Measurements from ENCODE around the gene MED29.

Gene MED29

GRCh38 chr19:39362682-39363657, 28.2 kb upstream of the MED29 start:
- no peak for TF ChIP-seq SIN3A (IDR thresholded peaks at IDR 0.05; ENCODE audit: borderline replicate concordance, insufficient read depth, low read length)
- no peak for TF ChIP-seq TAF1 (IDR thresholded peaks at IDR 0.05; ENCODE audit: borderline replicate concordance, insufficient read depth, low read length)
- no peak for TF ChIP-seq POLR2AphosphoS5 (IDR thresholded peaks at IDR 0.05; ENCODE audit: low read depth, low read length)
- no peak for TF ChIP-seq FOXP2 (optimal IDR thresholded peaks at IDR 0.05; ENCODE audit: borderline replicate concordance, extremely low read depth, extremely low read length, insufficient read depth)
- TF ChIP-seq, protein P1, sequence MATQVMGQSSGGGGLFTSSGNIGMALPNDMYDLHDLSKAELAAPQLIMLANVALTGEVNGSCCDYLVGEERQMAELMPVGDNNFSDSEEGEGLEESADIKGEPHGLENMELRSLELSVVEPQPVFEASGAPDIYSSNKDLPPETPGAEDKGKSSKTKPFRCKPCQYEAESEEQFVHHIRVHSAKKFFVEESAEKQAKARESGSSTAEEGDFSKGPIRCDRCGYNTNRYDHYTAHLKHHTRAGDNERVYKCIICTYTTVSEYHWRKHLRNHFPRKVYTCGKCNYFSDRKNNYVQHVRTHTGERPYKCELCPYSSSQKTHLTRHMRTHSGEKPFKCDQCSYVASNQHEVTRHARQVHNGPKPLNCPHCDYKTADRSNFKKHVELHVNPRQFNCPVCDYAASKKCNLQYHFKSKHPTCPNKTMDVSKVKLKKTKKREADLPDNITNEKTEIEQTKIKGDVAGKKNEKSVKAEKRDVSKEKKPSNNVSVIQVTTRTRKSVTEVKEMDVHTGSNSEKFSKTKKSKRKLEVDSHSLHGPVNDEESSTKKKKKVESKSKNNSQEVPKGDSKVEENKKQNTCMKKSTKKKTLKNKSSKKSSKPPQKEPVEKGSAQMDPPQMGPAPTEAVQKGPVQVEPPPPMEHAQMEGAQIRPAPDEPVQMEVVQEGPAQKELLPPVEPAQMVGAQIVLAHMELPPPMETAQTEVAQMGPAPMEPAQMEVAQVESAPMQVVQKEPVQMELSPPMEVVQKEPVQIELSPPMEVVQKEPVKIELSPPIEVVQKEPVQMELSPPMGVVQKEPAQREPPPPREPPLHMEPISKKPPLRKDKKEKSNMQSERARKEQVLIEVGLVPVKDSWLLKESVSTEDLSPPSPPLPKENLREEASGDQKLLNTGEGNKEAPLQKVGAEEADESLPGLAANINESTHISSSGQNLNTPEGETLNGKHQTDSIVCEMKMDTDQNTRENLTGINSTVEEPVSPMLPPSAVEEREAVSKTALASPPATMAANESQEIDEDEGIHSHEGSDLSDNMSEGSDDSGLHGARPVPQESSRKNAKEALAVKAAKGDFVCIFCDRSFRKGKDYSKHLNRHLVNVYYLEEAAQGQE (IDR thresholded peaks at IDR 0.05; ENCODE audit: insufficient read depth in 1 of 2, low read depth in 2 of 2, low read length in 2 of 2): no peak

- no peak for TF ChIP-seq SIN3A (IDR thresholded peaks at IDR 0.05; ENCODE audit: borderline replicate concordance, insufficient read depth, low read length)
- TF ChIP-seq FOXP2 (optimal IDR thresholded peaks at IDR 0.05; ENCODE audit: borderline replicate concordance, extremely low read depth, extremely low read length, insufficient read depth): no peak
- no peak for TF ChIP-seq TAF1 (IDR thresholded peaks at IDR 0.05; ENCODE audit: borderline replicate concordance, insufficient read depth, low read length)
- no peak for TF ChIP-seq POLR2AphosphoS5 (IDR thresholded peaks at IDR 0.05; ENCODE audit: low read depth, low read length)
- TF ChIP-seq, protein P1 (IDR thresholded peaks at IDR 0.05; ENCODE audit: insufficient read depth in 1 of 2, low read depth in 2 of 2, low read length in 2 of 2): no peak
Measured at GRCh38 chr19:39363901-39364457, 27.2 kb upstream of the MED29 start.

DNA sequence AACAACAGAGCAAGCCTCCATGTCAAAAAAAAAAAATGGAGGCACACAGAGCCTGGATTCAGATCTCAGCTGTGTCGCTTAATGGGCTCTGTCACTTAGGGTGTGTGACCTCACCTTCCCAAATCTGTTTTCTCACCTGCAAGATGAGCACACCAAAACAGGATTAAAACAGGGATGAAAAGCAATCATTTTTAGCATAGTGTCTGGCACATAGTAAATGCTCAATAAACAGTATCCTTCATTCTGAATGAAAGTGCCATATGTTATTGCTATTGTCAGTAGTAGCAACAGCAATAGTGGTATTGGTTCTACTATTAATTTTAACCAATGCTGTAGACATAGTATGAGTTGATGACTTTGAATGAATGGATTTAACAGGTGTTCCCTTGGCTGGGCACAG, 25.6 kb upstream of the MED29 start:
- TF ChIP-seq SIN3A (IDR thresholded peaks at IDR 0.05; ENCODE audit: borderline replicate concordance, insufficient read depth, low read length): no peak
- no peak for TF ChIP-seq POLR2AphosphoS5 (IDR thresholded peaks at IDR 0.05; ENCODE audit: low read depth, low read length)
- no peak for TF ChIP-seq TAF1 (IDR thresholded peaks at IDR 0.05; ENCODE audit: borderline replicate concordance, insufficient read depth, low read length)
- TF ChIP-seq FOXP2 (optimal IDR thresholded peaks at IDR 0.05; ENCODE audit: borderline replicate concordance, extremely low read depth, extremely low read length, insufficient read depth): no peak
- TF ChIP-seq, protein P1 (IDR thresholded peaks at IDR 0.05; ENCODE audit: insufficient read depth in 1 of 2, low read depth in 2 of 2, low read length in 2 of 2): no peak

GRCh38 chr19:39369200-39369599, 22.0 kb upstream of the MED29 start:
- TF ChIP-seq SIN3A (IDR thresholded peaks at IDR 0.05; ENCODE audit: borderline replicate concordance, insufficient read depth, low read length) (no peak), POLR2AphosphoS5 (IDR thresholded peaks at IDR 0.05; ENCODE audit: low read depth, low read length) (no peak), FOXP2 (optimal IDR thresholded peaks at IDR 0.05; ENCODE audit: borderline replicate concordance, extremely low read depth, extremely low read length, insufficient read depth) (no peak), TAF1 (IDR thresholded peaks at IDR 0.05; ENCODE audit: borderline replicate concordance, insufficient read depth, low read length) (no peak)
- TF ChIP-seq, protein P1 (IDR thresholded peaks at IDR 0.05; ENCODE audit: insufficient read depth in 1 of 2, low read depth in 2 of 2, low read length in 2 of 2): no peak
